Right atrium auricular region (tissue), 2 donors: ENCODE data around the gene SLK. TPM values are rescaled to one million over a fixed set of nuclear protein-coding genes. Genes with fewer than 3 reads are reported as not detected.
A peak's percentile ranks its signal among the peaks of the same experiment; 100 is the strongest.

ENCODE experiments used
- DNase-seq: peaks from one replicate; pipeline ENCODE4 v3.0.0-alpha.2; 2019; ENCODE audit warnings: low spot score
- H3K27ac ChIP-seq, 2 donors: fragments of 200-600 bp; sonication (generic); 1 replicate in 1 of 2; 2 replicates in 1 of 2; pipeline ENCODE4 v1.5.1; 2016 to 2019
- H3K27me3 ChIP-seq, 2 donors: fragments of 200-600 bp; sonication (generic); one replicate each; pipeline versions ENCODE4 v1.5.1 to v1.6.0; 2017 to 2019
- H3K36me3 ChIP-seq: fragments of 200-600 bp; sonication (generic); one replicate; pipeline ENCODE4 v1.5.1; 2016
- H3K4me1 ChIP-seq, 2 donors: fragments of 200-600 bp; sonication (generic); one replicate each; pipeline versions ENCODE4 v1.5.1 to v1.6.0; 2017 to 2019
- H3K4me3 ChIP-seq, 2 donors: fragments of 200-600 bp; sonication (generic); 1 replicate in 1 of 2; 2 replicates in 1 of 2; pipeline ENCODE4 v1.5.1; 2017 to 2019; ENCODE audit warnings: mild to moderate bottlenecking in 1 of 2, moderate library complexity in 1 of 2
- H3K9me3 ChIP-seq, 2 donors: fragments of 200-600 bp; sonication (generic); one replicate each; pipeline ENCODE4 v1.5.1; 2019
- CTCF ChIP-seq, 2 donors: fragments of 200-600 bp; sonication (generic); IDR thresholded peaks; one replicate each; pipeline ENCODE4 v1.5.1; 2019; ENCODE audit warnings: antibody characterized with exemption in 2 of 2
- total RNA-seq, 2 donors: library from RNA; depleted of rRNA; stranded (reverse); fragments of >200 nt; gene quantifications; one replicate each; pipeline ENCODE4 v1.1.0, GENCODE V29; 2016

SLK gene
- total RNA-seq, 2 donors from 2014 or later, result 42.4 to 57.3 TPM

- H3K4me3 ChIP-seq, result no peak overlapping the region
- peaks cover 9% of the 10 kb centered on the region for H3K36me3 ChIP-seq
- no peaks in the 10 kb centered on the region for H3K4me1 ChIP-seq
- DNase-seq, result no peak
- H3K27ac ChIP-seq, result no peak overlapping the region
- H3K27me3 ChIP-seq, result no peaks in the 10 kb centered on the region
- no peak for TF ChIP-seq CTCF (IDR thresholded peaks at IDR 0.05)
- no peaks in the 10 kb centered on the region for H3K9me3 ChIP-seq
These were observed 69.1 kb downstream of the SLK start for GRCh38 chr10:104036069-104036384.

- Histone ChIP-seq H3K27me3 (no peaks in the 10 kb centered on the region), H3K36me3 (peaks cover 6% of the 10 kb centered on the region), H3K27ac (no peak overlapping the region), H3K4me3 (no peak overlapping the region), H3K9me3 (no peaks in the 10 kb centered on the region), H3K4me1 (no peaks in the 10 kb centered on the region)
- TF ChIP-seq CTCF (IDR thresholded peaks at IDR 0.05), result no peak
- peak; percentile 55 for DNase-seq
These were observed 69.7 kb downstream of the SLK start for GRCh38 chr10:104036518-104037260.

- no peak for TF ChIP-seq CTCF (IDR thresholded peaks at IDR 0.05)
- H3K4me1 ChIP-seq, result no peaks in the 10 kb centered on the region
- DNase-seq, result peak; percentile 55
These were observed 70.5 kb downstream of the SLK start for GRCh38 chr10:104037261-104037951.

GRCh38 chr10:104038537-104038936 is 71.6 kb downstream of the SLK start:
- Histone ChIP-seq H3K36me3 (no peaks in the 10 kb centered on the region), H3K9me3 (no peaks in the 10 kb centered on the region), H3K27me3 (no peaks in the 10 kb centered on the region), H3K27ac (no peak overlapping the region), H3K4me3 (no peak overlapping the region), H3K4me1 (no peaks in the 10 kb centered on the region)
- TF ChIP-seq CTCF (IDR thresholded peaks at IDR 0.05), result no peak
- DNase-seq, result peak; percentile 46

More at GRCh38 chr10:104037261-104037951, 70.5 kb downstream of the SLK start:
- H3K9me3 ChIP-seq, result no peaks in the 10 kb centered on the region
- no peak overlapping the region for H3K27ac ChIP-seq
- H3K27me3 ChIP-seq, result no peaks in the 10 kb centered on the region
- H3K36me3 ChIP-seq, result peaks cover 6% of the 10 kb centered on the region
- no peak overlapping the region for H3K4me3 ChIP-seq

- Histone ChIP-seq H3K27me3 (no peaks in the 10 kb centered on the region), H3K27ac (no peak overlapping the region), H3K36me3 (no peaks in the 10 kb centered on the region), H3K4me3 (no peak overlapping the region), H3K4me1 (no peaks in the 10 kb centered on the region), H3K9me3 (no peaks in the 10 kb centered on the region)
- no peak for TF ChIP-seq CTCF (IDR thresholded peaks at IDR 0.05)
- DNase-seq, result no peak
These were observed 72.2 kb downstream of the SLK start for GRCh38 chr10:104038958-104039752.
